HL-60 (cell line): ENCODE results near the gene ACOT13.

Source experiments
- GABPA ChIP-seq: IDR thresholded peaks from 2 replicates; pipeline ENCODE4 v1.6.1; 2012; ENCODE audit warnings: low read depth
- TF ChIP-seq, protein P1 (sequence below): IDR thresholded peaks from one replicate; pipeline ENCODE4 v1.5.1; 2011; ENCODE audit warnings: low read length, control low read depth, inconsistent platforms; ENCODE audit not compliant: insufficient read depth

DNA sequence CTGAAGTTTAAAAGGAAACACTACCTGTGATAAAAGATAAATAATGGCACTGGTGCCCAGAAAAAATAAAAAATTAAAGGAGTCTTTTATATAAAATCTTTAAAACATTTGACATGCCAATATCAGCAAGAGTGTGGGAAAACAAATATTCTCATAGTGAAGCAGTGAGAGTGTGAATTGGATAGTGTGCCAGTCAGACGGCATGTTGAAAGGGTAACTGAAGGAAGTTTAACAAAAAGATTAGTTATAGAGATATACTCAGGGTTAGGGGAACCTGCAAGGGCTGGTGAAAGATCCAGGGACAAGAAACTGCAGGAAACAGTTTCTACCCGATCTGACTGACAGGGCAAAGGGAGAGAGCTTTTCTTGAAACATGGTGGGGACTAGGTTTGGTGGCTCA, 85.6 kb downstream of the ACOT13 start:
- TF ChIP-seq, protein P1, sequence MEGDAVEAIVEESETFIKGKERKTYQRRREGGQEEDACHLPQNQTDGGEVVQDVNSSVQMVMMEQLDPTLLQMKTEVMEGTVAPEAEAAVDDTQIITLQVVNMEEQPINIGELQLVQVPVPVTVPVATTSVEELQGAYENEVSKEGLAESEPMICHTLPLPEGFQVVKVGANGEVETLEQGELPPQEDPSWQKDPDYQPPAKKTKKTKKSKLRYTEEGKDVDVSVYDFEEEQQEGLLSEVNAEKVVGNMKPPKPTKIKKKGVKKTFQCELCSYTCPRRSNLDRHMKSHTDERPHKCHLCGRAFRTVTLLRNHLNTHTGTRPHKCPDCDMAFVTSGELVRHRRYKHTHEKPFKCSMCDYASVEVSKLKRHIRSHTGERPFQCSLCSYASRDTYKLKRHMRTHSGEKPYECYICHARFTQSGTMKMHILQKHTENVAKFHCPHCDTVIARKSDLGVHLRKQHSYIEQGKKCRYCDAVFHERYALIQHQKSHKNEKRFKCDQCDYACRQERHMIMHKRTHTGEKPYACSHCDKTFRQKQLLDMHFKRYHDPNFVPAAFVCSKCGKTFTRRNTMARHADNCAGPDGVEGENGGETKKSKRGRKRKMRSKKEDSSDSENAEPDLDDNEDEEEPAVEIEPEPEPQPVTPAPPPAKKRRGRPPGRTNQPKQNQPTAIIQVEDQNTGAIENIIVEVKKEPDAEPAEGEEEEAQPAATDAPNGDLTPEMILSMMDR, result no peak
- no peak for TF ChIP-seq GABPA
